Kidney tubule cell (primary cell): ENCODE measurements around the gene SEC14L1.

Source experiments
- DNase-seq: peaks from one replicate; pipeline ENCODE4 v3.0.0-alpha.2; 2018; ENCODE audit warnings: low spot score

The SEC14L1 gene

GRCh38 chr17:77116371-77116860 lies 24.4 kb upstream of the SEC14L1 start:
- no peak for DNase-seq

- DNase-seq, result no peak
These were observed 23.4 kb upstream of the SEC14L1 start for GRCh38 chr17:77117415-77117814.

- no peak for DNase-seq
These were observed 22.4 kb upstream of the SEC14L1 start for GRCh38 chr17:77118251-77118928.

GRCh38 chr17:77119668-77120301 lies 21.0 kb upstream of the SEC14L1 start:
- DNase-seq, result no peak

- no peak for DNase-seq
These were observed 19.9 kb upstream of the SEC14L1 start for GRCh38 chr17:77120868-77121267.

- DNase-seq, result peak; percentile 86
These were observed 16.4 kb upstream of the SEC14L1 start for GRCh38 chr17:77124192-77124889.

GRCh38 chr17:77125432-77125901 lies 15.3 kb upstream of the SEC14L1 start:
- DNase-seq, result peak; percentile 99

GRCh38 chr17:77126519-77126918 lies 14.2 kb upstream of the SEC14L1 start:
- peak; percentile 66 for DNase-seq

- DNase-seq, result peak; percentile 49
These were observed 12.9 kb upstream of the SEC14L1 start for GRCh38 chr17:77127735-77128361.

- DNase-seq, result no peak
These were observed 11.7 kb upstream of the SEC14L1 start for GRCh38 chr17:77128896-77129567.

GRCh38 chr17:77129568-77130301 lies 11.0 kb upstream of the SEC14L1 start:
- DNase-seq, result no peak

- DNase-seq, result no peak
These were observed 10.2 kb upstream of the SEC14L1 start for GRCh38 chr17:77130525-77130924.

GRCh38 chr17:77131904-77132303 lies 8.9 kb upstream of the SEC14L1 start:
- no peak for DNase-seq

- DNase-seq, result no peak
These were observed 8.2 kb upstream of the SEC14L1 start for GRCh38 chr17:77132411-77133086.

GRCh38 chr17:77133087-77133638 lies 7.6 kb upstream of the SEC14L1 start:
- DNase-seq, result peak; percentile 52

GRCh38 chr17:77136420-77136767 lies 4.4 kb upstream of the SEC14L1 start:
- DNase-seq, result no peak

GRCh38 chr17:77137111-77137510 lies 3.7 kb upstream of the SEC14L1 start:
- no peak for DNase-seq

- peak; percentile 60 for DNase-seq
These were observed 2.9 kb upstream of the SEC14L1 start for GRCh38 chr17:77137886-77138285.

- DNase-seq, result peak; percentile 98
These were observed 447 bp upstream of the SEC14L1 start for GRCh38 chr17:77140166-77140877.
